GM23338 (cell line): ENCODE data around the gene CCR7. TPM values are rescaled to one million over a fixed set of nuclear protein-coding genes. Genes with fewer than 3 reads are reported as not detected.

Experiments used
- ATAC-seq: fragments of 200-7000 bp; cut with Tn5 transposase; 3 replicates; pipeline ENCODE4 v1.9.1; 2020
- DNase-seq: peaks from one replicate; pipeline ENCODE4 v3.0.0-alpha.2; 2015; ENCODE audit warnings: low spot score
- H2AFZ ChIP-seq: fragments of 200-600 bp; sonication (generic); 2 replicates; pipeline ENCODE4 v1.8.0; 2016; ENCODE audit warnings: antibody characterized with exemption, mild to moderate bottlenecking, moderate library complexity
- H3F3A ChIP-seq: fragments of 200-600 bp; sonication (generic); replicated peaks from 2 replicates; pipeline ENCODE4 v1.8.0; 2017; ENCODE audit warnings: antibody characterized with exemption, mixed run types, low read depth
- H3K27ac ChIP-seq: fragments of 200-600 bp; sonication (generic); 2 replicates; pipeline ENCODE4 v1.6.1; 2016; ENCODE audit warnings: low read depth
- H3K27me3 ChIP-seq: fragments of 200-600 bp; sonication (generic); 2 replicates; pipeline ENCODE4 v1.8.0; 2016; ENCODE audit warnings: mild to moderate bottlenecking, mixed run types, moderate library complexity; ENCODE audit not compliant: insufficient read depth
- H3K36me3 ChIP-seq: fragments of 200-600 bp; sonication (generic); 2 replicates; pipeline ENCODE4 v1.8.0; 2016; ENCODE audit warnings: mild to moderate bottlenecking; ENCODE audit not compliant: insufficient read depth
- H3K4me1 ChIP-seq: fragments of 200-600 bp; sonication (generic); 2 replicates; pipeline ENCODE4 v1.8.0; 2016; ENCODE audit warnings: mild to moderate bottlenecking, moderate library complexity; ENCODE audit not compliant: insufficient read depth
- H3K4me2 ChIP-seq: fragments of 200-600 bp; sonication (generic); 2 replicates; pipeline ENCODE4 v1.7.1; 2017; ENCODE audit warnings: mixed run types
- H3K4me3 ChIP-seq: fragments of 200-600 bp; sonication (generic); 2 replicates; pipeline ENCODE4 v1.6.1; 2016; ENCODE audit warnings: mixed run types
- H3K79me2 ChIP-seq: fragments of 200-600 bp; sonication (generic); replicated peaks from 2 replicates; pipeline ENCODE4 v1.8.0; 2017; ENCODE audit warnings: mild to moderate bottlenecking; ENCODE audit not compliant: insufficient read depth
- H3K9me2 ChIP-seq: fragments of 200-600 bp; sonication (generic); 2 replicates; pipeline ENCODE4 v1.8.0; 2017; ENCODE audit not compliant: insufficient read depth
- H4K20me1 ChIP-seq: fragments of 200-600 bp; sonication (generic); replicated peaks from 2 replicates; pipeline ENCODE4 v1.8.0; 2017; ENCODE audit warnings: mild to moderate bottlenecking; ENCODE audit not compliant: insufficient read depth
- H3K27ac Mint-ChIP-seq: 2 replicates; pipeline ENCODE4 v1.8.0; 2020; ENCODE audit warnings: inconsistent platforms, mild to moderate bottlenecking, moderate library complexity, mixed read lengths
- H3K27me3 Mint-ChIP-seq: 3 replicates; pipeline ENCODE4 v1.8.0; 2022; ENCODE audit warnings: low read depth, mild to moderate bottlenecking, moderate library complexity, mixed read lengths, inconsistent platforms; ENCODE audit not compliant: insufficient read depth, poor library complexity
- H3K36me3 Mint-ChIP-seq: 3 replicates; pipeline ENCODE4 v1.8.0; 2021; ENCODE audit warnings: low read depth, mild to moderate bottlenecking, inconsistent platforms, moderate library complexity, mixed read lengths
- H3K4me1 Mint-ChIP-seq: 3 replicates; pipeline ENCODE4 v1.8.0; 2020; ENCODE audit warnings: mild to moderate bottlenecking, inconsistent platforms, mixed read lengths
- H3K4me3 Mint-ChIP-seq: 3 replicates; pipeline ENCODE4 v1.8.0; 2021; ENCODE audit warnings: moderate library complexity, mild to moderate bottlenecking, inconsistent platforms, mixed read lengths
- H3K9me3 Mint-ChIP-seq: 3 replicates; pipeline ENCODE4 v1.8.0; 2020; ENCODE audit warnings: moderate library complexity, mild to moderate bottlenecking, inconsistent platforms, mixed read lengths
- CREB1 ChIP-seq: fragments of 250-450 bp; sonication (Bioruptor Pico); IDR thresholded peaks from 2 replicates; pipeline ENCODE4 v1.5.0; 2020; ENCODE audit warnings: low read depth, mild to moderate bottlenecking, moderate library complexity
- EZH2 ChIP-seq: fragments of 200-600 bp; sonication (generic); IDR thresholded peaks from one replicate; pipeline ENCODE4 v1.8.0; 2017; ENCODE audit warnings: antibody characterized with exemption, mild to moderate bottlenecking, low read depth; ENCODE audit not compliant: unreplicated experiment
- EZH2phosphoT487 ChIP-seq: fragments of 200-600 bp; sonication (generic); IDR thresholded peaks from one replicate; pipeline ENCODE4 v1.8.1; 2018; ENCODE audit warnings: antibody characterized with exemption; ENCODE audit not compliant: unreplicated experiment
- JUNB ChIP-seq: IDR thresholded peaks from one replicate; pipeline ENCODE4 v1.6.1; 2016; ENCODE audit warnings: antibody characterized with exemption; ENCODE audit not compliant: unreplicated experiment
- NANOG ChIP-seq: IDR thresholded peaks from 2 replicates; pipeline ENCODE4 v1.6.1; 2016; ENCODE audit warnings: antibody characterized with exemption, borderline replicate concordance
- STAT1 ChIP-seq: IDR thresholded peaks from one replicate; pipeline ENCODE4 v1.6.1; 2016; ENCODE audit warnings: antibody characterized with exemption; ENCODE audit not compliant: unreplicated experiment
- polyA plus RNA-seq: library from polyadenylated mRNA; unstranded; fragments of >200 nt; fragmentation: Nextera tagmentation; extraction: Ambion mirVana; gene quantifications from 2 replicates; pipeline ENCODE4 v1.2.1, GENCODE V29; 2016
- total RNA-seq: library from RNA; depleted of rRNA; stranded (reverse); fragments of >200 nt; shearing (Covaris generic); gene quantifications from 2 replicates; pipeline ENCODE4 v1.2.3, GENCODE V29; 2014
- TF ChIP-seq, protein P1 (sequence below): IDR thresholded peaks from one replicate; pipeline ENCODE4 v1.6.1; 2018; ENCODE audit warnings: antibody characterized with exemption; ENCODE audit not compliant: unreplicated experiment
- TF ChIP-seq, protein P2 (sequence below), 2 experiments: fragments of 200-600 bp in 1 of 2; sonication (generic) in 1 of 2; conservative IDR thresholded peaks; 2 replicates each; pipeline versions ENCODE4 v1.5.1 to v1.6.1; 2016 to 2017; ENCODE audit warnings: antibody characterized with exemption in 2 of 2, low read depth in 2 of 2, mild to moderate bottlenecking in 2 of 2, moderate library complexity in 1 of 2
- TF ChIP-seq, protein P3 (sequence below): fragments of 250-450 bp; sonication (Bioruptor Pico); IDR thresholded peaks from 2 replicates; pipeline ENCODE4 v1.5.0; 2020; ENCODE audit warnings: mild to moderate bottlenecking, moderate library complexity

Gene CCR7
- total and polyA plus RNA-seq, 2 experiments from 2014 or later: 0.37 to 0.59 TPM

DNA sequence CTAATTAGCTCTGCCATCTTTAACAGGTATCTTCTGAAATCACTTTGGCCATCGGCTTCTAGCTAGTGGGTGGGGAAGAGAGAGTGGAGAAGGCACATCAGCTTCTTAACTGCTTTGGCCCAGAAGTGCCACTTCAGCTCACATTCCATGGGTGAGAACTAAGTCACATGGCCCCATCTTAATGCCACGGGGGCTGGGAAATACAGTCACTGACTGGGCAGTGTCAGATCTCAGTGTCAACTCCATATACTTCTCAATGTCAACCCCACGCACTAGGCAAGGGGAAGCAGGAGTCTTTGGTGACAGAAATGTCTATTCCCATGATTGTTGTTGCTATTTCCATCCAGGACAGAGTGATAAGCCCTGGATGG lies 29.4 kb downstream of the CCR7 start (continued):
- TF ChIP-seq, protein P1, sequence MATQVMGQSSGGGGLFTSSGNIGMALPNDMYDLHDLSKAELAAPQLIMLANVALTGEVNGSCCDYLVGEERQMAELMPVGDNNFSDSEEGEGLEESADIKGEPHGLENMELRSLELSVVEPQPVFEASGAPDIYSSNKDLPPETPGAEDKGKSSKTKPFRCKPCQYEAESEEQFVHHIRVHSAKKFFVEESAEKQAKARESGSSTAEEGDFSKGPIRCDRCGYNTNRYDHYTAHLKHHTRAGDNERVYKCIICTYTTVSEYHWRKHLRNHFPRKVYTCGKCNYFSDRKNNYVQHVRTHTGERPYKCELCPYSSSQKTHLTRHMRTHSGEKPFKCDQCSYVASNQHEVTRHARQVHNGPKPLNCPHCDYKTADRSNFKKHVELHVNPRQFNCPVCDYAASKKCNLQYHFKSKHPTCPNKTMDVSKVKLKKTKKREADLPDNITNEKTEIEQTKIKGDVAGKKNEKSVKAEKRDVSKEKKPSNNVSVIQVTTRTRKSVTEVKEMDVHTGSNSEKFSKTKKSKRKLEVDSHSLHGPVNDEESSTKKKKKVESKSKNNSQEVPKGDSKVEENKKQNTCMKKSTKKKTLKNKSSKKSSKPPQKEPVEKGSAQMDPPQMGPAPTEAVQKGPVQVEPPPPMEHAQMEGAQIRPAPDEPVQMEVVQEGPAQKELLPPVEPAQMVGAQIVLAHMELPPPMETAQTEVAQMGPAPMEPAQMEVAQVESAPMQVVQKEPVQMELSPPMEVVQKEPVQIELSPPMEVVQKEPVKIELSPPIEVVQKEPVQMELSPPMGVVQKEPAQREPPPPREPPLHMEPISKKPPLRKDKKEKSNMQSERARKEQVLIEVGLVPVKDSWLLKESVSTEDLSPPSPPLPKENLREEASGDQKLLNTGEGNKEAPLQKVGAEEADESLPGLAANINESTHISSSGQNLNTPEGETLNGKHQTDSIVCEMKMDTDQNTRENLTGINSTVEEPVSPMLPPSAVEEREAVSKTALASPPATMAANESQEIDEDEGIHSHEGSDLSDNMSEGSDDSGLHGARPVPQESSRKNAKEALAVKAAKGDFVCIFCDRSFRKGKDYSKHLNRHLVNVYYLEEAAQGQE: no peak
- TF ChIP-seq STAT1 (no peak), EZH2phosphoT487 (no peak)

DNA sequence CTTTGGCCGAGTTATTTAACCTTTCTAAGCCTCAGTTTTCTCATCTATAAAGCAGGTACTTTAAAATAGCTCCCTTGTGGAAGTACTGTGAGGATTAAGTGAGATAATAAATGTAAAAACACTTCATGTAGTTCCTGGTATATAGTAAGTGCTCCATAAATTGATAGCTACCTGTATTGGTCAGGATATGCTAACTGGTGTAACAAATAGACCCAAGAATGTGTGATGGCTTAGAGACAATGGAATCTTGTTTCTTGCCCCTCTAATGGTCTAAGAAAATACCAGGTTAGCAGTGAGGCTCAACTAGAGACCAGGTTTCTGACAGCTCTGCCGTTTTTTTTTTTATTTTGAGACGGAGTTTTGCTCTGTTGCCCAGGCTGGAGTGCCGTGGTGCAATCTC lies 29.8 kb downstream of the CCR7 start:
- ATAC-seq: no peak
- no peak for TF ChIP-seq STAT1
- TF ChIP-seq NANOG: no peak
- no peak for TF ChIP-seq EZH2
- TF ChIP-seq, protein P2, sequence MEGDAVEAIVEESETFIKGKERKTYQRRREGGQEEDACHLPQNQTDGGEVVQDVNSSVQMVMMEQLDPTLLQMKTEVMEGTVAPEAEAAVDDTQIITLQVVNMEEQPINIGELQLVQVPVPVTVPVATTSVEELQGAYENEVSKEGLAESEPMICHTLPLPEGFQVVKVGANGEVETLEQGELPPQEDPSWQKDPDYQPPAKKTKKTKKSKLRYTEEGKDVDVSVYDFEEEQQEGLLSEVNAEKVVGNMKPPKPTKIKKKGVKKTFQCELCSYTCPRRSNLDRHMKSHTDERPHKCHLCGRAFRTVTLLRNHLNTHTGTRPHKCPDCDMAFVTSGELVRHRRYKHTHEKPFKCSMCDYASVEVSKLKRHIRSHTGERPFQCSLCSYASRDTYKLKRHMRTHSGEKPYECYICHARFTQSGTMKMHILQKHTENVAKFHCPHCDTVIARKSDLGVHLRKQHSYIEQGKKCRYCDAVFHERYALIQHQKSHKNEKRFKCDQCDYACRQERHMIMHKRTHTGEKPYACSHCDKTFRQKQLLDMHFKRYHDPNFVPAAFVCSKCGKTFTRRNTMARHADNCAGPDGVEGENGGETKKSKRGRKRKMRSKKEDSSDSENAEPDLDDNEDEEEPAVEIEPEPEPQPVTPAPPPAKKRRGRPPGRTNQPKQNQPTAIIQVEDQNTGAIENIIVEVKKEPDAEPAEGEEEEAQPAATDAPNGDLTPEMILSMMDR (conservative IDR thresholded peaks at IDR 0.05; ENCODE audit: low read depth in 2 of 2): no peak
- TF ChIP-seq, protein P1: no peak
- TF ChIP-seq, protein P3, sequence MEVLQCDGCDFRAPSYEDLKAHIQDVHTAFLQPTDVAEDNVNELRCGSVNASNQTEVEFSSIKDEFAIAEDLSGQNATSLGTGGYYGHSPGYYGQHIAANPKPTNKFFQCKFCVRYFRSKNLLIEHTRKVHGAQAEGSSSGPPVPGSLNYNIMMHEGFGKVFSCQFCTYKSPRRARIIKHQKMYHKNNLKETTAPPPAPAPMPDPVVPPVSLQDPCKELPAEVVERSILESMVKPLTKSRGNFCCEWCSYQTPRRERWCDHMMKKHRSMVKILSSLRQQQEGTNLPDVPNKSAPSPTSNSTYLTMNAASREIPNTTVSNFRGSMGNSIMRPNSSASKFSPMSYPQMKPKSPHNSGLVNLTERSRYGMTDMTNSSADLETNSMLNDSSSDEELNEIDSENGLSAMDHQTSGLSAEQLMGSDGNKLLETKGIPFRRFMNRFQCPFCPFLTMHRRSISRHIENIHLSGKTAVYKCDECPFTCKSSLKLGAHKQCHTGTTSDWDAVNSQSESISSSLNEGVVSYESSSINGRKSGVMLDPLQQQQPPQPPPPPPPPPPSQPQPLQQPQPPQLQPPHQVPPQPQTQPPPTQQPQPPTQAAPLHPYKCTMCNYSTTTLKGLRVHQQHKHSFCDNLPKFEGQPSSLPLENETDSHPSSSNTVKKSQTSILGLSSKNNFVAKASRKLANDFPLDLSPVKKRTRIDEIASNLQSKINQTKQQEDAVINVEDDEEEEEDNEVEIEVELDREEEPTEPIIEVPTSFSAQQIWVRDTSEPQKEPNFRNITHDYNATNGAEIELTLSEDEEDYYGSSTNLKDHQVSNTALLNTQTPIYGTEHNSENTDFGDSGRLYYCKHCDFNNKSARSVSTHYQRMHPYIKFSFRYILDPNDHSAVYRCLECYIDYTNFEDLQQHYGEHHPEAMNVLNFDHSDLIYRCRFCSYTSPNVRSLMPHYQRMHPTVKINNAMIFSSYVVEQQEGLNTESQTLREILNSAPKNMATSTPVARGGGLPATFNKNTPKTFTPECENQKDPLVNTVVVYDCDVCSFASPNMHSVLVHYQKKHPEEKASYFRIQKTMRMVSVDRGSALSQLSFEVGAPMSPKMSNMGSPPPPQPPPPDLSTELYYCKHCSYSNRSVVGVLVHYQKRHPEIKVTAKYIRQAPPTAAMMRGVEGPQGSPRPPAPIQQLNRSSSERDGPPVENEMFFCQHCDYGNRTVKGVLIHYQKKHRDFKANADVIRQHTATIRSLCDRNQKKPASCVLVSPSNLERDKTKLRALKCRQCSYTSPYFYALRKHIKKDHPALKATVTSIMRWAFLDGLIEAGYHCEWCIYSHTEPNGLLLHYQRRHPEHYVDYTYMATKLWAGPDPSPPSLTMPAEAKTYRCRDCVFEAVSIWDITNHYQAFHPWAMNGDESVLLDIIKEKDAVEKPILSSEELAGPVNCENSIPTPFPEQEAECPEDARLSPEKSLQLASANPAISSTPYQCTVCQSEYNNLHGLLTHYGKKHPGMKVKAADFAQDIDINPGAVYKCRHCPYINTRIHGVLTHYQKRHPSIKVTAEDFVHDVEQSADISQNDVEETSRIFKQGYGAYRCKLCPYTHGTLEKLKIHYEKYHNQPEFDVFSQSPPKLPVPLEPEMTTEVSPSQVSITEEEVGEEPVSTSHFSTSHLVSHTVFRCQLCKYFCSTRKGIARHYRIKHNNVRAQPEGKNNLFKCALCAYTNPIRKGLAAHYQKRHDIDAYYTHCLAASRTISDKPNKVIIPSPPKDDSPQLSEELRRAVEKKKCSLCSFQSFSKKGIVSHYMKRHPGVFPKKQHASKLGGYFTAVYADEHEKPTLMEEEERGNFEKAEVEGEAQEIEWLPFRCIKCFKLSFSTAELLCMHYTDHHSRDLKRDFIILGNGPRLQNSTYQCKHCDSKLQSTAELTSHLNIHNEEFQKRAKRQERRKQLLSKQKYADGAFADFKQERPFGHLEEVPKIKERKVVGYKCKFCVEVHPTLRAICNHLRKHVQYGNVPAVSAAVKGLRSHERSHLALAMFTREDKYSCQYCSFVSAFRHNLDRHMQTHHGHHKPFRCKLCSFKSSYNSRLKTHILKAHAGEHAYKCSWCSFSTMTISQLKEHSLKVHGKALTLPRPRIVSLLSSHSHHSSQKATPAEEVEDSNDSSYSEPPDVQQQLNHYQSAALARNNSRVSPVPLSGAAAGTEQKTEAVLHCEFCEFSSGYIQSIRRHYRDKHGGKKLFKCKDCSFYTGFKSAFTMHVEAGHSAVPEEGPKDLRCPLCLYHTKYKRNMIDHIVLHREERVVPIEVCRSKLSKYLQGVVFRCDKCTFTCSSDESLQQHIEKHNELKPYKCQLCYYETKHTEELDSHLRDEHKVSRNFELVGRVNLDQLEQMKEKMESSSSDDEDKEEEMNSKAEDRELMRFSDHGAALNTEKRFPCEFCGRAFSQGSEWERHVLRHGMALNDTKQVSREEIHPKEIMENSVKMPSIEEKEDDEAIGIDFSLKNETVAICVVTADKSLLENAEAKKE (CRISPR knock-in tag): no peak
- no peak for TF ChIP-seq CREB1 (CRISPR knock-in tag)
- TF ChIP-seq JUNB: no peak
- no peak for TF ChIP-seq EZH2phosphoT487

More for the DNA sequence above, 29.8 kb downstream of the CCR7 start:
- no peak for DNase-seq
- no peaks in the 10 kb centered on the region for H3K27me3 ChIP-seq
- H3K9me2 ChIP-seq: no peaks in the 10 kb centered on the region
- H3F3A ChIP-seq: no peaks in the 10 kb centered on the region
- Mint-ChIP-seq H3K36me3 (no peaks in the 10 kb centered on the region), H3K4me1 (peaks cover 22% of the 10 kb centered on the region), H3K4me3 (no peak overlapping the region), H3K9me3 (no peaks in the 10 kb centered on the region; the same call in 1 of the 3 replicates), H3K27me3 (peaks cover 23% of the 10 kb centered on the region), H3K27ac (no peak overlapping the region)
- no peak overlapping the region for H3K4me3 ChIP-seq
- no peak overlapping the region for H3K27ac ChIP-seq
- H3K4me1 ChIP-seq: peaks cover 4% of the 10 kb centered on the region; the same call in 1 of the 2 replicates
- H2AFZ ChIP-seq: no peak overlapping the region
- H3K4me2 ChIP-seq: no peak overlapping the region
- no peaks in the 10 kb centered on the region for H4K20me1 ChIP-seq
- no peaks in the 10 kb centered on the region for H3K79me2 ChIP-seq
- no peaks in the 10 kb centered on the region for H3K36me3 ChIP-seq
